IPS-20b (cell line): ENCODE measurements around the gene IGFN1.

Source experiments
- H3K27ac ChIP-seq: one replicate; pipeline ENCODE4 v1.5.1; 2013; ENCODE audit warnings: low read length
- H3K27me3 ChIP-seq: 2 replicates; pipeline ENCODE4 v1.6.1; 2013; ENCODE audit warnings: mild to moderate bottlenecking, low read length, inconsistent platforms; ENCODE audit not compliant: insufficient read depth
- H3K36me3 ChIP-seq: 2 replicates; pipeline ENCODE4 v1.6.1; 2013; ENCODE audit warnings: low read depth, mild to moderate bottlenecking, inconsistent platforms, low read length, moderate library complexity; ENCODE audit not compliant: insufficient read depth
- H3K4me1 ChIP-seq: 2 replicates; pipeline ENCODE4 v1.6.1; 2013; ENCODE audit warnings: mild to moderate bottlenecking, control low read depth, inconsistent platforms, low read length, moderate library complexity; ENCODE audit not compliant: insufficient read depth
- H3K4me3 ChIP-seq: 2 replicates; pipeline ENCODE4 v1.5.1; 2013; ENCODE audit warnings: mild to moderate bottlenecking, low read length, inconsistent platforms
- H3K9ac ChIP-seq: 2 replicates; pipeline ENCODE4 v1.6.1; 2013; ENCODE audit warnings: low read depth, mild to moderate bottlenecking, inconsistent platforms, low read length, moderate library complexity
- H3K9me3 ChIP-seq: 2 replicates; pipeline ENCODE4 v1.6.1; 2013; ENCODE audit warnings: mild to moderate bottlenecking, low read depth, low read length, inconsistent platforms; ENCODE audit not compliant: insufficient read depth

Gene IGFN1

DNA sequence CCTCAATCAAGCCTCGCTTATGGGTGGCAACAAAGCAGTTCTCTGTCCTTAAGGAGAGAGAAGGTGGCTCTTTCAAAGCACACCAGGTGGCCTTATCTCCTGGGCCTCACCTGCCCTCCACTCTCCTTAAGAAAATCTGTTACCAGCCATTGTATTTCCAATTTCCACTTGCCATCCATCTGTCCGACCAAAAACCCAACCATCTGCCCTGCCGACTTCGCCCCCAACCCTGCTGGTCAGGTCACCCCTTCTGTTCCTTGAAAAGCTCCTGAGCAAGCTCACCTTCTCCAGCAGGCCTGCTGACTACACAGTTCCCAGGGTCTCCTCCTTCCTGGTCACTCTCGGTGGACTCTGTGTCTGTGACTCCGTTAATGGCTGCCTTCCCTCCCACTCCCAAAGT lies 619 bp upstream of the IGFN1 start:
- Histone ChIP-seq H3K4me3 (no peak overlapping the region), H3K27me3 (peaks cover 5% of the 10 kb centered on the region; the same call in 1 of the 2 replicates), H3K9ac (no peak overlapping the region), H3K36me3 (no peaks in the 10 kb centered on the region), H3K4me1 (no peaks in the 10 kb centered on the region), H3K9me3 (no peaks in the 10 kb centered on the region), H3K27ac (no peak overlapping the region)

DNA sequence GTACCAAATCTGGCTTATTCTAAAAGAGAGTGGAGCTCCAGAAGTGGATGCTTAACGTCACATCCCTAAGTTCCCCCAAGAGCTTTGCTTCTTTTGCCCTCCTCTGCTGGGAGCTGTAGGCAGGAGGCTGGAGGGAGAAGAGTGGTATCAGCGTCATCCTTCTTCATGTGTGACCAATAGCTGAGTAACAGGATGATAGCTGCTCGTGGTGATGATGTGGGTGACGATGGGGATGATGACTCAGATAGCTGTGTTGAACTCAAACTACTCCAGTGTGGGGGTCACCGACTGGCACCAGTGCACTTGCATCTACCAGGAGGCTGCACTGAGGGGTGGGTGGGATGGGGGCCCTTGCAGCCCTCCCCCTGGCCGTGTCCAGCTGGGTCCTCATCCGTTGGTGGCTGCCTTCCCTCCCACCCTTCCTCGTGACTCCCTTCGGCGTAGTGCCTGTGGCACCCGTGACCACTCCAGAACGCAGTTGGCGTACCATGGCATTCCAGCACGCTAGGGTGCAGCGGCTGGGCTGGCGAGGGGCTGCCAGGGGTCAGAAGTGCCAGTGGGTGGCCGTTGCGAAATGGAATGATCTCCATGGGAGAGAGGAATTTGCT lies 1.1 kb downstream of the IGFN1 start:
- Histone ChIP-seq H3K27ac (no peak overlapping the region), H3K4me1 (no peaks in the 10 kb centered on the region)

DNA sequence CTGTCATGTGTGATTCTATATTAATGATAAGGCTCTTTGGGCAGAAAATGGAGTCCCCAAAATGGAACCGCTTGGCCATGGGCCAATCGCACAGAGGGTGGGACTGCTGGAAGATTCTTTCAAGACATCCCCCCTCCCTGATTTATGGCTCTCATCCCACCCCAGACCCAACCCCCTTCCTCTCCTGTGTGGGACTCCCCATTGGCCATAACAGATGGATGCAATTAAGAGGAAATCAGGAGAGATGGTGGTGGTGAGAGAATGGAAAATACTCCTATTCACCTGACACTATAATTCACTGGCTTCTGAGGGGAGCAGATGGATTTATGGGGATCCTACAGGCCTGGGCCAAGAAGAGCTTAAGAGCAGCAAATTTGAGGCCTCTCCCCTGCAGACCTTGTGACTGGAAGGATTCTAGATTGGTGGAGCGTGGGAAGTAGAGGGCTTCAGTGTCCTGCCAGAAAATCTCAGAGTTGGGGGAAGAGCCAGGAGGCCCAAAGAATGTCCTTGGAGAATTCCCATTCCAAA lies 1.7 kb downstream of the IGFN1 start:
- Histone ChIP-seq H3K27me3 (peaks cover 5% of the 10 kb centered on the region; the same call in 1 of the 2 replicates), H3K27ac (no peak overlapping the region), H3K4me1 (no peaks in the 10 kb centered on the region), H3K9ac (no peak overlapping the region), H3K4me3 (no peak overlapping the region), H3K36me3 (no peaks in the 10 kb centered on the region), H3K9me3 (no peaks in the 10 kb centered on the region)

More for the DNA sequence above, 1.1 kb downstream of the IGFN1 start:
- Histone ChIP-seq H3K27me3 (peaks cover 5% of the 10 kb centered on the region; the same call in 1 of the 2 replicates), H3K9me3 (no peaks in the 10 kb centered on the region), H3K9ac (no peak overlapping the region), H3K36me3 (no peaks in the 10 kb centered on the region), H3K4me3 (no peak overlapping the region)

DNA sequence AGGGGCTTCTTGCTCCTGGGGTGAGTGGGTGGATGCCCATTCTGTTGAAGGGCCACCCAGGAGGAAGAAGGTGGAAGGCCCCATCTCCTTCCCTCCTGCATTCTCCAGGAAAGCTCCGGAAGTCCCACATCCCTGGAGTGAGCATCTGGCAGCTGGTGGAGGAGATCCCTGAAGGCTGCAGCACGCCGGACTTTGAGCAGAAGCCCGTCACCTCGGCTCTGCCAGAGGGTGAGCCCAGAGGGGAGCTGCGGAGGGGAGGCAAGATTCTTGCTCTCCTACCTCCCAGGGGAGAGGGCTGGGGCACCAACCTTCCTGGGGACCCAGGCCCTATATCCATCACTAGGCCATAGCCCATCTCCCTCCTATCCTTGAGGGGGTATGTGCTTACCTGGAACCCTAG lies 3.4 kb downstream of the IGFN1 start:
- Histone ChIP-seq H3K27ac (no peak overlapping the region), H3K4me3 (no peak overlapping the region), H3K36me3 (no peaks in the 10 kb centered on the region), H3K27me3 (peaks cover 5% of the 10 kb centered on the region; the same call in 1 of the 2 replicates), H3K4me1 (no peaks in the 10 kb centered on the region), H3K9ac (no peak overlapping the region), H3K9me3 (no peaks in the 10 kb centered on the region)

DNA sequence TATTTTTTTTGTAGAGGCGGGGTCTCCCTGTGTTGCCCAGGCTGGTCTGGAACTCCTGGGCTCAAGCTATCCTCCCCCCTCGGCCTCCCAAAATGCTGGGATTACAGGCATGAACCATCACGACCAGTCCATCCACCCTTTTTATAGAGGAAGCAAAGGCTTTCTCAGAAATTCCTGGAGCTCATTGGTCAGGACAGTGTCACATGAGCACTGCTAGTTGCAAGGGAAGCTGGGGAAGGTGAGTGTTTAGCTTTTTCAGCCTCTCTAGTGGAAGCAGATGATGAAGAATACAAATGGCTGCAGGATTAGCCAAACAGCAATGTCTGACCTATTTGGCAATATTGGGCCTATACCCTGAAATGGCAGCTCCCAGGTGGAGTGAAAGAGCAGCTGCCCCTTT lies 8.0 kb downstream of the IGFN1 start:
- no peak overlapping the region for H3K27ac ChIP-seq
- no peaks in the 10 kb centered on the region for H3K27me3 ChIP-seq
- H3K9me3 ChIP-seq = no peaks in the 10 kb centered on the region
- H3K36me3 ChIP-seq = no peaks in the 10 kb centered on the region
- H3K9ac ChIP-seq = no peak overlapping the region
- H3K4me1 ChIP-seq = no peaks in the 10 kb centered on the region
- H3K4me3 ChIP-seq = no peak overlapping the region

DNA sequence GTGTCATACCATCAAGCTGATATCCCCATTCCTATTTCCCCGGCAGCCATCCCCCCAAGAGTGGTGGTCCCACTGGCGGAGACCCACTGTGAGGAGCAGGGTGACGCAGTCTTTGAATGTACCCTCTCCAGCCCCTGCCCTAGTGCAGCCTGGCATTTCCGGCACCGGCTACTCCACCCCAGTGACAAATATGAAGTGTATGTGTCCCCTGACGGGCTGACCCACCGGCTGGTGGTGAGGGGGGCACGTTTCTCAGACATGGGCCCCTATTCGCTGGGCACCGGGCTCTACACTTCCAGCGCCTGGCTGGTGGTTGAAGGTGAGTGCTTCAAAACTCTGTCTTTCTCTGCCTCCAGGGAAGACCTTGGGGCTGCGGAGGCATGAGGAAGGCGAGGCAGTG lies 14.4 kb downstream of the IGFN1 start:
- no peak overlapping the region for H3K27ac ChIP-seq
- H3K27me3 ChIP-seq = peaks cover 6% of the 10 kb centered on the region; the same call in 1 of the 2 replicates
- H3K36me3 ChIP-seq = no peaks in the 10 kb centered on the region
- no peaks in the 10 kb centered on the region for H3K4me1 ChIP-seq
- H3K4me3 ChIP-seq = no peak overlapping the region
- no peaks in the 10 kb centered on the region for H3K9me3 ChIP-seq
- H3K9ac ChIP-seq = no peak overlapping the region

DNA sequence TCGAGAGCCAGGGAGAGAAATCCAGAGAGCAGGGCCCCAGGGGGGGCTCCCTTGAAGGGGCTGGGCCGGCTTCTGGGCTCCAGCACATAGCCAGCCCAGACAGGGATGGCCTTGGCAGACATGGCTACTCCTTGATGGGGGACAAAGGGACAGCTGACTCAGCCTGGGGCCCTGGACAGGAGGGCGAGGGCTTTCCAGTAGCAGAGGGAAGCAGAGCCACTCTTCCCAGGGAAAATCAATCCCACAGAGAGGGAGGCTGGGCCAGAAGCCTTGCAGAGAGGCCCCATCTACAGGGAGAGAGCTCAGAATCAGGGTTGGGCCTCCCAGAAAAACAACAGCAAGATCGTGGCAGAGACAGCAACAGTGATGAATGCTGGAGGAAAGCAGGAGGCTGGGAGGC lies 15.6 kb downstream of the IGFN1 start:
- H3K4me3 ChIP-seq = no peak overlapping the region
- H3K9ac ChIP-seq = no peak overlapping the region
- no peaks in the 10 kb centered on the region for H3K9me3 ChIP-seq
- no peaks in the 10 kb centered on the region for H3K4me1 ChIP-seq
- no peak overlapping the region for H3K27ac ChIP-seq
- peaks cover 11% of the 10 kb centered on the region; the same call in 1 of the 2 replicates for H3K27me3 ChIP-seq
- no peaks in the 10 kb centered on the region for H3K36me3 ChIP-seq

DNA sequence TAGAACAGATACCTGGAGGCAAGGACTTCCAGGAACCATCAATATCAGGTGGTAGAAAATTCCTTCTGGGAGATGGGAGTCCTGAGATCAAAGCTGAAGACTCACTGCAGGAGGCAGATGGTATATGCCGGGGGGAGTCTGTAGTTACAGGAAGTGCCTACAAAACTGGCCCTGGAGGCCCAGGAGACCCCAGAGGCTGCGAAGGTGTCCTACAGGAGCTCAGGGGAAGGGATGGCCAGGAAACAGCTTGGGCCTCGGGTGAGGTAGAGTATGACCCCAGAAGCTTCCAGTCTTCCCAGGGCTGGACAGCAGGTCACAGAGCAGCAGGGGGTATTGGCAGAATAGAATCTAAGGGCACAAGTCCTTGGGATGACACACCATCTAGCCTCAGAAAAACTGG lies 16.4 kb downstream of the IGFN1 start:
- H3K9ac ChIP-seq = no peak overlapping the region
- no peak overlapping the region for H3K27ac ChIP-seq
- H3K4me3 ChIP-seq = no peak overlapping the region
- no peaks in the 10 kb centered on the region for H3K36me3 ChIP-seq
- no peaks in the 10 kb centered on the region for H3K4me1 ChIP-seq
- no peaks in the 10 kb centered on the region for H3K9me3 ChIP-seq
- peaks cover 18% of the 10 kb centered on the region; the same call in 1 of the 2 replicates for H3K27me3 ChIP-seq

DNA sequence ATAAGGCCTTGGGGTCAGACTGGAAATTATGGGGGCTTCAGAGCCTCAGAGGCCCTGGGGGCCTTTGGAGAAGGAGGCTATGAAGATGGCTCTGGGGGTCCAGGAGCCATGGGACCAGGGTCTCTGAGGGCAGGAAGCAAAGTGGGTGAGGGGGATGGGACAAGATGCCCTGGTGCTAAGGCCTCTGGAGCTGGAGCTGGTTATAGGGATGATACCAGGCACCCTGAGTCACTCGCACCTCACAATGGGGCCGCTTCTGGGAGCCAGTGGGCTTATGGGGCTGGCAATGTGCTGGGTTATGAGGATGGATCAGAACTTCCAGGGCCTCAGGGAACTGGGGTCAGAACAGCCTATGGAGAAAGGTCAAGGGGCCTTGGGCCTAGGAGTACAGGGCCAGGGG lies 17.6 kb downstream of the IGFN1 start:
- Histone ChIP-seq H3K4me1 (no peaks in the 10 kb centered on the region), H3K9ac (no peak overlapping the region), H3K36me3 (no peaks in the 10 kb centered on the region), H3K9me3 (no peaks in the 10 kb centered on the region), H3K27me3 (peaks cover 21% of the 10 kb centered on the region; the same call in 1 of the 2 replicates), H3K27ac (no peak overlapping the region), H3K4me3 (no peak overlapping the region)

DNA sequence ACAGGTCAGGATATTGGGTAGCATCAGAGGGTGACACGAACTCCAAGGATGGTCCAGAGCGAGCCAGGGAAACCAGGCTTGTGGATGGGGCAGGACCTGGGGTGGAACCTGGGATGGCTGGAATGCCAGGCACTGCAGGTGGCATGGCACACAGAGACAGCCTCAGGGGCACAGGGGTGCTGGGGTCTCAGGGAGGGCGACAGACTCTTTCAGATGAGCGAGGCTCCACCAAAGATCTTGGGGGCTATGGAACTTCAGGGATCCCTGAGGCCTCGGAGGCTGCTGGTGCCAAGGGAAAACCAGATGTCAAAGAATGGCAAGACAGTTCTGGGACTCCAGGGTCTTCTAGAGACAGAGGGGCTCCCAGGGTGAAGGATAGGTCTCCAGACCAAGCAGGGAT lies 21.4 kb downstream of the IGFN1 start:
- no peaks in the 10 kb centered on the region for H3K36me3 ChIP-seq
- H3K27me3 ChIP-seq = peaks cover 21% of the 10 kb centered on the region; the same call in 1 of the 2 replicates
- no peak overlapping the region for H3K9ac ChIP-seq

DNA sequence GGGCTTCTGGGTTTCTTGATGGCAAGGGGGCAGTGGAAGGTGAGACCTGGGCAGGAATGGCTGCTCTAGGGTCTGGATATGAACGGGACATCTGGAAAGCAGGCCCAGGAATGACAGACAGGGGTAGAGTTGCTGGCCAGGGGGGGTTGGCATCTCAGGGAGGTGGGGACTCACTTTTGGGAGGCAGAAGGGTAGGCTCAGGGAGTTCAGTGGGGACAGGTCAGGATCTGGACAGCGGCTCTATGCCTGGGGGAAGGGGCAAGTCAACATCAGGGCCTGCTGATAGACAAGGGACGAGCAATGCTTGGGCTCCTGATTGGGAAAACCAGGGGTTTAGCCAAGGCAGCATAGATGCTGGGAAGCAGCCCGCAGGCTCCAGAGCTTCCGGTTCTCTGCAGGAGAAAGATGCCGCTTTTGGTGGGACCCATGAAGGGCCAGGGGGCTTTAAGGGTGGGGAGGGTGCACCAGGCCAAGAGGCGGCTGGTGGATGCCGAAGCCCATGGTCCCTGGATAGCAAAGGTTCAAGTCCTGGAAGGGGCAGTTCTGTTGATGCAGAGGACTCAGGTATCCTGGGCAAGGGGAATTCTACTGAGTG lies 21.9 kb downstream of the IGFN1 start:
- Histone ChIP-seq H3K9ac (no peak overlapping the region), H3K9me3 (no peaks in the 10 kb centered on the region), H3K36me3 (no peaks in the 10 kb centered on the region), H3K4me1 (no peaks in the 10 kb centered on the region), H3K27ac (no peak overlapping the region), H3K27me3 (peaks cover 21% of the 10 kb centered on the region; the same call in 1 of the 2 replicates), H3K4me3 (no peak overlapping the region)

More for the DNA sequence above, 21.4 kb downstream of the IGFN1 start:
- H3K9me3 ChIP-seq = no peaks in the 10 kb centered on the region
- H3K4me1 ChIP-seq = no peaks in the 10 kb centered on the region
- no peak overlapping the region for H3K27ac ChIP-seq
- H3K4me3 ChIP-seq = no peak overlapping the region
